K562 (cell line): ENCODE data around the gene SMIM3. TPM values are rescaled to one million over a fixed set of nuclear protein-coding genes. Genes with fewer than 3 reads are reported as not detected.

ENCODE experiments used
- ATAC-seq: fragments of 200-7000 bp; cut with Tn5 transposase; 3 replicates; pipeline ENCODE4 v1.9.1; 2020; ENCODE audit warnings: moderate library complexity
- BruUV-seq: library from RNA; stranded (reverse); fragments of 400-500 nt; replicated peaks from 2 replicates; lab custom pipeline; 2021; lab: Mats Ljungman, UMichigan
- CTCF ChIA-PET: fragments of 300-600 bp; formaldehyde crosslinking; extraction: SDS; loops from one replicate; lab custom pipeline; 2021; ENCODE audit warnings: low intra/inter-chr PET ratio; lab: Yijun Ruan, JAX
- POLR2A ChIA-PET: fragments of 300-600, 350-650 bp; sonication (Branson Sonifier 250); formaldehyde crosslinking; extraction: SDS; loops from one replicate; lab custom pipeline; 2021; ENCODE audit warnings: antibody characterized with exemption, inconsistent platforms; lab: Yijun Ruan, JAX
- DNase-seq, 4 experiments: peaks; one replicate each; pipeline versions ENCODE4 v3.0.0 to v3.0.0-alpha.2; 2011 to 2018; ENCODE audit warnings: low spot score in 3 of 4, mixed read lengths in 3 of 4; ENCODE audit errors: extremely low read depth in 1 of 4
- FAIRE-seq: peaks from 2 replicates; lab custom pipeline; 2011; peaks lifted over from hg19 to GRCh38; lab: Jason Lieb, UNC
- H2AFZ ChIP-seq: 2 replicates; pipeline ENCODE4 v1.6.0; 2011; ENCODE audit warnings: low read depth, low read length, control low read depth, inconsistent platforms
- H3K27ac ChIP-seq: fragments of 200-600 bp; 3 replicates; pipeline ENCODE4 v1.8.0; 2011; ENCODE audit warnings: low read depth, mild to moderate bottlenecking, control low read depth, inconsistent platforms, low read length, moderate library complexity, mixed read lengths; ENCODE audit errors: extremely low read depth
- H3K27me3 ChIP-seq, 2 experiments: fragments of 300-600 bp in 1 of 2; 2 replicates in 1 of 2; 3 replicates in 1 of 2; pipeline versions ENCODE4 v1.6.0 to v1.8.0; 2011; ENCODE audit warnings: inconsistent platforms in 2 of 2, low read length in 2 of 2, mild to moderate bottlenecking in 1 of 2, mixed read lengths in 1 of 2, moderate library complexity in 1 of 2; ENCODE audit not compliant: control insufficient read depth in 2 of 2, insufficient read depth in 2 of 2
- H3K36me3 ChIP-seq: fragments of 300-600 bp; 3 replicates; pipeline ENCODE4 v1.8.0; 2011; ENCODE audit warnings: mild to moderate bottlenecking, low read length, inconsistent platforms; ENCODE audit not compliant: control insufficient read depth, insufficient read depth
- H3K4me1 ChIP-seq, 2 experiments: fragments of 200-600 bp in 1 of 2; replicated peaks in 1 of 2; 2 replicates in 1 of 2; 3 replicates in 1 of 2; pipeline versions ENCODE4 v1.5.1 to v1.8.0; 2011; ENCODE audit warnings: inconsistent platforms in 2 of 2, low read length in 2 of 2, mild to moderate bottlenecking in 1 of 2, mixed read lengths in 1 of 2, moderate library complexity in 1 of 2; ENCODE audit not compliant: control insufficient read depth in 2 of 2, insufficient read depth in 2 of 2
- H3K4me2 ChIP-seq: 2 replicates; pipeline ENCODE4 v1.6.1; 2011; ENCODE audit warnings: low read length, control low read depth, inconsistent platforms, mixed read lengths; ENCODE audit not compliant: insufficient read depth
- H3K4me3 ChIP-seq: fragments of 200-600 bp; sonication (generic), shearing (Covaris generic); 2 replicates; pipeline ENCODE4 v1.5.1; 2016; ENCODE audit warnings: control low read depth, inconsistent platforms
- H3K79me2 ChIP-seq: fragments of 200-600 bp; 3 replicates; pipeline ENCODE4 v1.8.0; 2011; ENCODE audit warnings: low read length, inconsistent platforms; ENCODE audit not compliant: control insufficient read depth, insufficient read depth
- H3K9ac ChIP-seq, 2 experiments: 2 replicates each; pipeline versions ENCODE4 v1.6.0 to v1.6.1; 2011; ENCODE audit warnings: low read depth in 2 of 2, low read length in 2 of 2, control low read depth in 1 of 2, inconsistent platforms in 1 of 2, mild to moderate bottlenecking in 1 of 2, mixed read lengths in 1 of 2; ENCODE audit not compliant: insufficient read depth in 1 of 2
- H3K9me1 ChIP-seq: one replicate; pipeline ENCODE4 v1.6.0; 2011; ENCODE audit warnings: inconsistent platforms, mild to moderate bottlenecking, low read length, moderate library complexity; ENCODE audit not compliant: control insufficient read depth, insufficient read depth
- H3K9me3 ChIP-seq: replicated peaks from 2 replicates; pipeline ENCODE4 v1.5.1; 2011; ENCODE audit warnings: low read depth, low read length, inconsistent platforms; ENCODE audit not compliant: control insufficient read depth, insufficient read depth
- H4K20me1 ChIP-seq: replicated peaks from 2 replicates; pipeline ENCODE4 v1.6.1; 2011; ENCODE audit warnings: low read length, inconsistent platforms, mixed read lengths; ENCODE audit not compliant: control insufficient read depth, insufficient read depth
- ADNP ChIP-seq: fragments of 200-800 bp; sonication (Bioruptor generic); IDR thresholded peaks from 2 replicates; pipeline ENCODE4 v1.6.1; 2016; ENCODE audit warnings: missing genetic modification characterization, missing compliant biosample characterization
- ARID1B ChIP-seq: fragments of 450-650 bp; IDR thresholded peaks from 2 replicates; pipeline ENCODE4 v1.6.1; 2016; ENCODE audit warnings: antibody characterized with exemption, mild to moderate bottlenecking, inconsistent platforms
- BCOR ChIP-seq: fragments of 450-650 bp; IDR thresholded peaks from 2 replicates; pipeline ENCODE4 v1.6.1; 2016
- CBX1 ChIP-seq: sonication (generic); IDR thresholded peaks from 2 replicates; pipeline ENCODE4 v1.6.1; 2016; ENCODE audit warnings: antibody characterized with exemption, low read depth, mild to moderate bottlenecking
- CHD4 ChIP-seq: fragments of 200-600 bp; sonication (generic); IDR thresholded peaks from 3 replicates; pipeline ENCODE4 v1.6.1; 2012; ENCODE audit warnings: low read depth, mild to moderate bottlenecking, mixed read lengths, low read length, inconsistent platforms; ENCODE audit not compliant: insufficient read depth, insufficient replicate concordance, poor library complexity, severe bottlenecking
- DPF2 ChIP-seq: fragments of 450-650 bp; IDR thresholded peaks from 2 replicates; pipeline ENCODE4 v1.6.1; 2016
- EGR1 ChIP-seq: fragments of 450-650 bp; conservative IDR thresholded peaks from 2 replicates; pipeline ENCODE4 v1.6.1; 2017; ENCODE audit warnings: mild to moderate bottlenecking
- FOSL1 ChIP-seq: fragments of 200-800 bp; sonication (Bioruptor generic); conservative IDR thresholded peaks from 2 replicates; pipeline ENCODE4 v1.6.1; 2016; ENCODE audit warnings: missing genetic modification characterization, missing compliant biosample characterization
- JUN ChIP-seq, 2 experiments: sonication (generic) in 1 of 2; formaldehyde crosslinking in 1 of 2; IDR thresholded peaks; 2 replicates each; pipeline versions ENCODE4 v1.6.1 to v1.8.0; 2012 to 2022; ENCODE audit warnings: borderline replicate concordance in 2 of 2, mild to moderate bottlenecking in 2 of 2, improper control_type of control experiment in 1 of 2, low read depth in 1 of 2, low read length in 1 of 2, missing genetic modification reagents in 1 of 2
- JUND ChIP-seq, 2 experiments: IDR thresholded peaks; 2 replicates in 1 of 2; 3 replicates in 1 of 2; pipeline ENCODE4 v1.6.1; 2011; ENCODE audit warnings: borderline replicate concordance in 2 of 2, low read depth in 2 of 2, low read length in 2 of 2, improper control_type of control experiment in 1 of 2, missing biosample characterization in 1 of 2, missing genetic modification characterization in 1 of 2, missing genetic modification reagents in 1 of 2
- KDM1A ChIP-seq, 2 experiments: fragments of 450-650 bp; IDR thresholded peaks; 2 replicates each; pipeline ENCODE4 v1.6.1; 2016; ENCODE audit warnings: mild to moderate bottlenecking in 2 of 2
- MEIS2 ChIP-seq: fragments of 450-650 bp; IDR thresholded peaks from 2 replicates; pipeline ENCODE4 v1.6.1; 2014; ENCODE audit warnings: mild to moderate bottlenecking; ENCODE audit not compliant: partially characterized antibody
- TCF7 ChIP-seq: sonication (generic); IDR thresholded peaks from 2 replicates; pipeline ENCODE4 v1.6.1; 2016; ENCODE audit warnings: antibody characterized with exemption, borderline replicate concordance
- U2AF2 ChIP-seq: fragments of 200-400 bp; formaldehyde crosslinking; optimal IDR thresholded peaks from 2 replicates; pipeline ENCODE3; 2017; ENCODE audit warnings: low read depth, mild to moderate bottlenecking, low read length
- ZHX1 ChIP-seq: fragments of 150-350 bp; conservative IDR thresholded peaks from 2 replicates; pipeline ENCODE4 v1.6.1; 2014; ENCODE audit warnings: low read length
- WGBS: fragments of 100-300 bp; shearing (Covaris generic); methylation state at CpG from one replicate; pipeline ENCODE4 v1.1.6; 2016; ENCODE audit warnings: low coverage, mixed read lengths; ENCODE audit not compliant: insufficient coverage; ENCODE audit errors: missing lambda C conversion rate; 5-methylcytosine and 5-hydroxymethylcytosine counted together
- in situ Hi-C: fragments of 300-500 bp; cut with MboI; formaldehyde crosslinking; loops from 4 replicates; pipeline ENCODE4 v1.15.0; 2018; ENCODE audit warnings: inconsistent platforms, mixed read lengths
- intact Hi-C: fragments of 100-400 bp; cut with micrococcal nuclease; formaldehyde crosslinking; loops from 2 replicates; pipeline ENCODE4 v1.14.2; 2022
- polyA plus RNA-seq, 8 experiments: library from polyadenylated mRNA; depleted of rRNA in 4 of 8; stranded (reverse) in 5 of 8; unstranded in 3 of 8; fragments of >200 nt; fragmentation: Nextera tagmentation in 2 of 8; fragmentation: Illumina TruSeq in 1 of 8; extraction: Ambion mirVana in 2 of 8; extraction: Trizol in 1 of 8; gene quantifications; 2 replicates each; pipeline versions ENCODE4 v1.2.1 to v1.2.3, GENCODE V29; 2011 to 2014; ENCODE audit warnings: inconsistent platforms in 1 of 8, missing spikeins in 1 of 8
- total RNA-seq, 7 experiments: library from RNA; depleted of rRNA in 6 of 7; stranded (reverse); fragments of >200 nt in 6 of 7; fragmentation: Illumina TruSeq in 2 of 7; extraction: Trizol in 2 of 7; gene quantifications; 2 replicates each; pipeline versions ENCODE4 v1.2.1 to v1.2.3, GENCODE V29; 2011 to 2021; ENCODE audit warnings: low replicate concordance in 1 of 7
- TF ChIP-seq, protein P1 (sequence below): fragments of 450-650 bp; IDR thresholded peaks from 2 replicates; pipeline ENCODE4 v1.6.1; 2016

SMIM3 gene
- total and polyA plus RNA-seq, 9 of the 15 experiments (the other 6 are each of a cell fraction or from before 2014, with no cell fraction given) = 4.1 to 27.7 (median 13.6) TPM

- in situ Hi-C loops = no loop called here
- Histone ChIP-seq H3K79me2 (no peaks in the 10 kb centered on the region), H3K9me3 (no peaks in the 10 kb centered on the region), H3K36me3 (no peaks in the 10 kb centered on the region), H3K27ac (no peak overlapping the region; the same call in 2 of the 3 replicates), H3K9ac (no peak overlapping the region; a peak in 1 of 4 replicates), H4K20me1 (no peaks in the 10 kb centered on the region), H3K4me1 (peaks cover 0 to 3% of the 10 kb centered on the region in 2 experiments; a peak in 2 of 5 replicates), H2AFZ (no peak overlapping the region), H3K4me3 (no peak overlapping the region), H3K27me3 (no peaks in the 10 kb centered on the region), H3K9me1 (no peaks in the 10 kb centered on the region), H3K4me2 (no peak overlapping the region)
- ChIA-PET CTCF (interaction anchor here (0.5 kb wide), 1 partner anchor 98 kb away, joined by 4 read pairs; no protein-coding TSS in a partner anchor), POLR2A (interaction anchor here (0.5 to 1.6 kb wide), 5 partner anchors 9 to 448 kb away, joined by 3 to 6 read pairs (median 5); partner anchors contain the start of gene SMIM3)
- peak; percentile 88 for ATAC-seq
- intact Hi-C loops = no loop called here
- BruUV-seq = no TSS peak
- peak in 2 of 4 experiments; percentile 48 to 67 for DNase-seq
- WGBS = 23% methylated on average over 7 of the region's 7 CpGs
- FAIRE-seq = peak; percentile 80
- TF ChIP-seq JUND (IDR thresholded peaks at IDR 0.05; ENCODE audit: borderline replicate concordance, low read depth, low read length) (peak; percentile 84), JUND (tag; IDR thresholded peaks at IDR 0.05; ENCODE audit: borderline replicate concordance, low read depth, low read length) (peak; percentile 37; the same call in 1 of the 3 replicates), ADNP (tag) (0 out of 2 replicates have a peak, but pooled peaks have one; percentile 35), DPF2 (0 out of 2 replicates have a peak, but pooled peaks have one; percentile 25), U2AF2 (no peak), ZHX1 (no peak), EGR1 (peak; percentile 81), CHD4 (peak; percentile 76), FOSL1 (peak; percentile 72), MEIS2 (peak; percentile 74), KDM1A (IDR thresholded peaks at IDR 0.05) (peak; percentile 57 to 75; a peak in 3 of 4 replicates), CBX1 (peak; percentile 58; the same call in 1 of the 2 replicates), ARID1B (peak; percentile 19; the same call in 1 of the 2 replicates), JUN (IDR thresholded peaks at IDR 0.05; ENCODE audit: borderline replicate concordance, low read depth, low read length) (peak; percentile 49; the same call in 1 of the 2 replicates), JUN (CRISPR knock-in tag; IDR thresholded peaks at IDR 0.05; ENCODE audit: borderline replicate concordance) (no peak), TCF7 (no peak), BCOR (peak; percentile 62; the same call in 1 of the 2 replicates)
- TF ChIP-seq, protein P1, sequence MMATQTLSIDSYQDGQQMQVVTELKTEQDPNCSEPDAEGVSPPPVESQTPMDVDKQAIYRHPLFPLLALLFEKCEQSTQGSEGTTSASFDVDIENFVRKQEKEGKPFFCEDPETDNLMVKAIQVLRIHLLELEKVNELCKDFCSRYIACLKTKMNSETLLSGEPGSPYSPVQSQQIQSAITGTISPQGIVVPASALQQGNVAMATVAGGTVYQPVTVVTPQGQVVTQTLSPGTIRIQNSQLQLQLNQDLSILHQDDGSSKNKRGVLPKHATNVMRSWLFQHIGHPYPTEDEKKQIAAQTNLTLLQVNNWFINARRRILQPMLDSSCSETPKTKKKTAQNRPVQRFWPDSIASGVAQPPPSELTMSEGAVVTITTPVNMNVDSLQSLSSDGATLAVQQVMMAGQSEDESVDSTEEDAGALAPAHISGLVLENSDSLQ = 0 out of 2 replicates have a peak, but pooled peaks have one; percentile 9
Measured at GRCh38 chr5:150789943-150790611, 11.5 kb downstream of the SMIM3 start.
